NCI-H510A (cell line): ENCODE data around the gene CHCHD4.

Experiments used
- DNase-seq: peaks from one replicate; lab custom pipeline; 2025; lab: John Stamatoyannopoulos, UW

CHCHD4 gene

DNA sequence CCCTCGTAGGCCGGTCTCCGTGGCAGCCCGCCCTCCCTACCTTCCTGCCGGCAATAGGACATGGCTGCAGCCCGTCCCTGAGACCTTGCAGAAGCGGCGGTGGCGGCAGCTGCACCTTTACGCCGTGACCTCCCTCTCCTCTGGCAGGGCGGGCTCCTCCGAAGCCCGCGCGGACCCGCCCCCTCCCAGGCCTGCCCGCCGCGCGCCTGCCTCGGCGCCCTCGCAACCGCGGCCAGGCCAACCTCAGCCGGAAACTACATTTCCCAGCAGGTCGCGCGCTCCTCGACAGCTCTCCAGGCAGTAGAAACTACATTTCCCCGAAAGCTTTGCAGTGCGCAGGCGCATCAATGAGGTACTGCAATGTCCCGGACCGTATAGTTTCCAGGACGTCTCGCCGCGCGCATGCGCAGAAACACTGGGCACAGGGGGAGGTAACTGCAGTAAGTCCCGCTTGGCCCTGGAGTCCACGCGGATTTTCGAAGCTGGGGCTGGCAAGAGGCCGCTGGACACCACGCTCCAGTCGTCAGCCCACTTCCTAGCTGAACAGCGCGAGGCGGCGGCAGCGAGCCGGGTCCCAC, at the start of gene CHCHD4, which contains the start of gene TMEM43:
CHCHD4 (minus strand) TSS at position 256 of the 578 bp plus-strand sequence; CDS start at position 62, 194 bp downstream.
TMEM43 (plus strand) TSS at position 438 of the 578 bp plus-strand sequence. CDS start 142 bp downstream, outside the sequence.
- peak; percentile 83 for DNase-seq

DNA sequence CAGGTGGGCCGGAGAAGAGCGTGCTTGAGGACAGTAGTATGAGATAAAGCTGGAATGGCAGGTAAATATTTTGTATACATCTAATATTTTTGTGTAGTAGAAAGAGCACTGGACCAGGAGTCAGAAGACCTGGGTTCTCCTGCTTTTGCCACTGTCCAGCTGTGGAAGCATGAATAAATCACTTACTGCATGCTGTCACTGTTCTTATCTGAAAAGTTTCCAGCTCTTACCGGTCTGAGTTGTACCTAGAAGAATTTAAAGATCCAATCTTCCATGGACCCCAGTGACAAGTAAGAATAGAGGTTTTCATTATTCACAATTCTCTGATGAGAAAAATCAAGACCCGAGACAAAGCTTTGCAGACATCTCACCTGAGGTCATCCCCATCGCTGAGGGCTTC, 47.8 kb upstream of the CHCHD4 start:
- DNase-seq: no peak

DNA sequence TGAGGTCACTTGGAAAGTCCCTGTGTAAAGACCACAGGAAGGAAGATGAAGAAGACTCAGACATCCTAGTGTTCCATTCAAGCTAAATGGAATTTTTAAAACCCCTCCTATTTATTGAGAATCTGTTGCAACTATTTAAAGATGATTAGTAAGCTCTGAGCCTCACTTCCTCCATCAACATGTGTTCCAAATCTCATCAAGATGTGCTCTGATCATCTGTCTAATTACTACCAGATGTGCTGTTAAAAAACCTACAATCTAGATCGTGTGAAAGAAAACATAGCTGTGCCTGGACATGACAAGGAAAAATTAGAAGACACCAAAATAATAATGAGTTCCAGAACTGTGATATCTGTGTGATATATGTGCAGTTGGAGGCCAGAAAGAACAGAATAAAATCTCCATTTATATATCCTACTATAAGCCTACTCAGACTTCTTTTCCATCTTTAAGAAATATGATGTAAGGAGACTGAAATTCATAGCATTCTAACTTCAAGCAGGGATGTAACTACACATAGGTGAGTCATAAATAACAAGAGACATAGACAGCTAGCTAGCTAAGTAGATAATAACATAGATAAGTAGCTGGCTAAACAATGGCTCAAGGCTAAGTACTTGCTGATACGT, 46.0 kb upstream of the CHCHD4 start:
- no peak for DNase-seq

DNA sequence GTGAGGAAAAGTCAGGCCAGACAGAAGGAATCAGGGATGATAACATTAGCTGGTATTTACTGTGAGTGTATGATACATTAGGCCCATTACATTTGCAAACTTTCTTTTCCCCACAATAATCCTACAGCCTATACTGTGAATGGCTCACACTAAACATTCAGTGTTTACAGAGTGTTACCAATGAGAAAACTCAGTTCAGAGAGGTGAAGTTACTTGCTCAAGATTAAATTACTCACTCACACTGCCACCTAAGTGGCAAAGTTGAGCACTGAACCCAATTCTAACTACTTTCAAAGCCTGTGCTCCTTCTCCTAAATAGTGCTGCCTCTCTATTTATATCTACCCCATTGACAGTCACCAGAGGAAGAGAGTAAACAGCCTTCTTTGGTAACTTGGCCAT, 45.2 kb upstream of the CHCHD4 start:
- no peak for DNase-seq

DNA sequence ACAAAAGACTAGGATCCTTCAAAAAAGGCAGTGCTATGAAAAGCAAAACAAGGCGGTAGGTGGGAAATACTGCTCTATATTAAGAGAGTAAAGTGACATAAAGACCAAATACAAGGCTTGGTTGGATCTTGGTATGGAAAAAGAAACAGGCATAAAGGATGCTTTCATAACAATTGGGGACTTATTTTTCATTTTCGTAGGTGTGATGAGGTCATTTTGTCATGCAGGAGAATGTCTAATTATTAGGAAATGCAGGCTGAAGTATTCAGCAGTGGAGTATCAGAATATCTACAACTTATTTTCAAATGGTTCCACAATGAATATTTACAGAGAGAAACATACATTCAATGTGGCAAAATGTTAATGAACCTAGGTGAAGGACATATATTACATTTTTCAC, 44.8 kb upstream of the CHCHD4 start:
- no peak for DNase-seq

DNA sequence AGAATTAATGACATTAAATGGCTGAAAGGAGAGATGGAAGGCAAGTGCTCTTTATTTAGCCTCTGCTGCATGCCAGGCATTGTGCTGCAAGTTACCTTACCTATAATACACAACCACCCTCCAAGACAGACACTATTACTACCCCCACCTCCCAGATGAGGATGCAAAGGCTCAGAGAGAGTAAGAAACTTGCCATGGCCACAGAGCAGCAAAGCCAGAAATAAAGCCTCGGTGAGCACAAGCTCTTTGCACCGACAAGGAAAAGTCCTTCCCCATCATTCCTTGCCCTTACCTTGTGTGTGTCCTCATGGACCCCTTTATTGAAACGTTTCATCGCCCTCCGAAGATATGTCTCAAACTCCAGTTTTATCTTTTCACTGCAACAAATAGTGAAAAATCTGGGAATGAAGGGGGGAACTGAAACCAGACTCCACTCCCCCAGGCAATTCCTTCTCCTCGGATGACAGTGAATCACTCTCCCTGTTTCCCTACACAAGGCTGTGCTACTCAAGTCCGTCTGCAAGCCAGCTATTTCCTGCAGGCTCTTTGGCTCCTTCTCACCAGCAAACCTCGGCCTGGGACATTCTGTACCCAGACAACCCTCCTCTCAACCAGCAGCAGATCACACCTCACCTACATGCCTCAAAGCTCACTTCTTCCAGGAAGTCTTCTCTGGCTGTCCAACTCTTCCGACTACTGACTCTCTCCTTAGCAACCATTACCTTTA, 42.4 kb upstream of the CHCHD4 start:
- no peak for DNase-seq

DNA sequence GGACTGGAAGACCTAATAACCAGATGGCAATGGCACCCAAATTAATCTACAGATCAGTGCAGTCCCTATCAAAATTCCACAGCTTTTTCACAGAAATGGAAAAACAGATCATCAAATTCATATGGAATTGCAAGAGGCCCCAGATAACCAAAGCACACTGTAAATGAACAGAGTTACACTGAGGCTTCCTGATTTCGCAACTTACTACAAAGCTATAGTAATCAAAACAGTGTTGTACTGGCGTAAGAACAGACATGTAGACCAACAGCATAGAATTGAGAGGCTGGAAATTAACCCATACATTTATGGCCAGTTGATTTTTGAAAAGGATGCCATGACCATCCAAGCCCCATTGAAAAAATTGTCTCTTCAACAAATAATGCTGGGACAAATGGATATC, 37.5 kb upstream of the CHCHD4 start:
- no peak for DNase-seq

DNA sequence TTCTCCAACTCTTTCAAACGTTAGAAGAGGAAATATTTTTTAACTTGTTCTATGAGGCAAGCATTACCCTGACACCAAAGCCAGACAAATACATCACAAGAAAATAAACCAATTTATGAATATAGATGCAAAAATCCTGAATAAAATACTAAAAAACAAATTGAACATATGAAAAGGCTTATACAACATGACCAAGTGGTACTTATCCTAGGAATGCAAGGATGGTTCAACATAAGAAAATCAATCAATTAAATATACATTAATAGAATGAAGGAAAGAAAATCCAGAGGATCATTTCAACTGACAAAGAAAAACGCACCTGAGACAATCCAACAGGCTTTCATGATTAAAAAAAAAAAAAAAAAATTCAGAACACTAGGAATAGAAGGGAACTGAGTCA, 36.6 kb upstream of the CHCHD4 start:
- DNase-seq: no peak

DNA sequence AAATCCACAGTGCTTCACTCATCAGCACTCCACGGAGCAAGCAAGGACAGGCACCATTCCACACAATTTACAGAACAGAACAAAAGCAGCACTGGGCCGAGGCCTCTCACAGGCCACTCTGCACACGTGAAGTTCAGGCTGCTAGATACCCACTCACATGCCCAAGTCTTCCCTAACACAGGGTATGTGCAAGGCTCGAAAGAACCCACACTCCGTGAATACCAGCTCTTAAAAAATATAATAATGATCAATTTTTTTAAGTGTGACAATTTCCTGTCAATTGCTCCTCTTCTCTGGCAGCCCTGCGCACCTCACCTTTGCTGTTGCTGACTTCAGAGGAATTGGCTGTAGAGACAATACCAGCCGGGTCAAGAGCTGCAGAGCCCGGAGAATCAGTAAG, 34.8 kb upstream of the CHCHD4 start:
- no peak for DNase-seq

DNA sequence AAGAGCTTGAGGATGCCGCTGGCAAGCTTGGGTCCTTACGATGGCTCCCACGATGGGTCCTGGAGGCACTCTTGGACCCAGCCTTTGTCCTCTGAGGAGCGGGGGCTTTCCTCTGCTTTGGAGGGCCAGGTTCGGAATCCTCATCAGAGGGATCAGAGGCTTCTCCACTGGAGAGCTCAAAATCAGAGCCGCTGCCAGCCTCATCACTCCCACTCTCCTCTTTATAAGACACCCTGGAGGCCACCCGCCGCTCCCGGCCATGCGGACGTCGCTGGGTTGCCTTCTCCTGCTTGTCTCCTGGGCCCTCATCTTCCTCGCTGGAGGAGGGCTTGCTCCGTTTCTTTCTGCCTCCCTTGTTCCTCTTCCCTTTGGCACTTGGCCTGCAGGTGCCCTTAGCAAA, 33.7 kb upstream of the CHCHD4 start:
- no peak for DNase-seq

DNA sequence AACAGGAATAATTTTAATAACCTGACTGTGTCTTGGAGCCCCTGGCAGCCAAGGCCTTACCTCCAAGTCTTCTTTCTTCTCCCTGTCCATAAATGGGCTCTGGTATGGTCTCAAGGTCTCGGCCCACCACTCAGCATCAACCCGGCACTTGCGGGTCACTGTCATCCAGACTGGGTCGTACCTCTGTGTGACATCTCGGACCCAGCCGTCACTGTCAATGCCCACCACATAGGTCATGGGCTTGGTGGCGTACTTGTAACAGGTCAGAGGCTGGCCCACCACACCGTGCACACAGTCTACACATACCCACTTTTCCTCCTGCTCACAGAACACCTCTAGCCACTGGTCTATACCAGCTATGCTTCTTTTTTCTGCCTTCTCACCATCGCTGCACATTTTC, 33.3 kb upstream of the CHCHD4 start:
- no peak for DNase-seq

DNA sequence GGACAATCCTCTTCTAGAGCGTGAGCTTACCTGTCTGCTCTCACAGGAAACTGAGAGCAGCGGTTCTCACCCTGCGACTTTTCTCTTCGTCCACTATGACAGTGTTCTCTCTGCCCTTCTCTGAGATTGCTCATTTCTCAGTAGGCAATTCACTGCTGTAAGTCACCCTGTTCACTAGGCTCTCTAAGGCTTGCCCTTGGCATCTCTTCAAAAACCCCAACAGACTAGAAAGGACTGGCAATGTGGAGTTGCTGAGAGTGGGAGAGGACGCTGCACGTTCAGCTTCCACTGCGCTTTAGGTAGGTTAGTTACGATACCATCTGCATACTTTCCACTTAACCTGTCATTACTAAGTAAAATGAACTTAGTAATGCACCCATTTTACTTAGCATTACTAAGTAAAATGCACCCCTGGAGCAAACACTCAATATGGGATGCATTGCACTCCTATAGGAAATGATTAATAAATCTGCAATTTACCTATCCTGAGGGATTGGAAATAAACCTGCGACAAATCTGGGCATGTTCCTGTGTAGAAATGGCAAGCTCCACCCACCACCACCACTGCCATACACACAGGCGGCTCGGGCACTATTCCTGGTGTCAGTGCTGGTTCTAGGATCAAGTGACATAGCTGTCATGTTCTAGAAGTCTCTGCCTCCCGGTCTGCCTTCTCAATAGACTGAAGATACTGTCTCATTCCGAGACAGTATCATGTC, 32.3 kb upstream of the CHCHD4 start:
- no peak for DNase-seq

DNA sequence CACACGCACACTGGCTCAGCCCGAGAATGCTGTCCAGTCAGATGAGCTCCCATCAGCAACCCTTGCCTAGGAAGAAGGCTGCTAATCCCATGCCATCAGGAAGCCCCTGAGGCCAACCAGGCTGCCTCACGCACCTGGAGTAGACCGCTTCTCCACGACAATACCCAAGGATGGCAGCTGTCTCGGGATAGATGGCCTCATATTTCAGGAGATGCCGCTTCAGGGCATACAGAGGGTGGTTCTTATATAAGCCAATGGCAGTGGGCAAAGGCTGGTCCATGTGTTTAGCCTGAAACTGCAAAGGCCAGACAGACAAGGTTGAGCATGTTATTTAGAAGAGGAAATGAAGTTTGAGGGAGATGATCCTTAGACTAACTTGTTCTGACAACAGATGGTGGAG, 31.5 kb upstream of the CHCHD4 start:
- no peak for DNase-seq

DNA sequence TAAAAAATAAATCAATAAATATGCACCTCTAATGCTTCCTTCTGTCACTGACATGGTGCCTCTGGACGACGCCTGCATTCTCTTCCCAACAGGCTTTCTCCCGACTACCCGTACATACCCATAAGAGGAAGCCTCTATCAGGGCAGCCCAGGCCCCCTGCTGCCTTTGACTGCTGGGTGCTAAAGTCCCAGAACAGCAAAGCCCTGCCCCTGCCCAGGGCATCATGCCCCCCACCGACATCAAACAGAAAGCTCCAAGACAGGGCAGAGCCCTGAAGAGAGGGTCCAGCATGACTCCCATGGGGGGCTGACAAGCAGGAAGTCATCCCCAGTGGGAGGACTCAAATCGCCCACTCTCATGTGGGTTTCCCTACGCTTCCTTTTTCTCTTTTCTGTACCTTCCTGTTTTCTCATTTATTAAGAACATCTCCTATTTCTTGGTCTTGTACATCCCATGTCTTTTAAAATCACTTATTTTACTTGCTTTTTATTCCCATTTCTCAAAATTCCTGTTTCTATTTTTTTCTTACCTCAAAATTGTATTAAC, 30.3 kb upstream of the CHCHD4 start:
- DNase-seq: no peak

DNA sequence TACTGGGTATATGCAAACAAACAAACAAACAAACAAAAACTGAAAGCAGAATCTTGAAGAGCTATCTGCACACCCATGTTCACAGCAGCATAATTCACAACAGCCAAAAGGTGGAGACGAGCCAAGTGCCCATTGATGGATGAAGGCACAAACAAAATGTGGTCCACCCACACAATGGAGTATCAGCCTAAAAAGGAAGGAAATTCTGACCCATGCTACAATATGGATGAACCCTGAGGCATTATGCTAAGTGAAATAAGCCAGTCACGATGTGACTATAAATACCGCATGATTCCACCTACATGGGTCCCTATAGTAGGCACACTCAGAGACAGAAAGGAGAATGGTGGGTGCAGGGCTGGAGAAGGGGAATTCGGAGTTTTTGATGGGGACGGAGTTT, 29.6 kb upstream of the CHCHD4 start:
- DNase-seq: no peak

DNA sequence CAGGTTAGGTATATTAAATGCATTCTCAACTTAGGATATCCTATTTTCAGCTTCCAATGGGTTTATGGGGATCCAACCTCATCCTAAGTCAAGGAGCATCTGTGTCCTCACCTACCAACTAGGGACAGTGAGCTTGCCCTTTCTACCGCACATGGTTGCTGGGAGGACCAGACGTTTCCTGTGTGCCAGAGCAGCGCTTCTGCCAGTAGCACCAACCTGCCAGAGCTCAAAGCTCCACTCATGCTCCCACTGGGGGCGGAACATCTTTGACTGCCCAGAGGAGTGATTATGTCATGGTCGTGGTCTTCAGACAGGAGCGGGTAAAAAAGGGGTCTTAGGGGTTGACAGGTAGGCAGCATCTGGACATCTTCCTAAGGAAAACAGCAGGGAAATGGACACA, 29.0 kb upstream of the CHCHD4 start:
- DNase-seq: no peak

DNA sequence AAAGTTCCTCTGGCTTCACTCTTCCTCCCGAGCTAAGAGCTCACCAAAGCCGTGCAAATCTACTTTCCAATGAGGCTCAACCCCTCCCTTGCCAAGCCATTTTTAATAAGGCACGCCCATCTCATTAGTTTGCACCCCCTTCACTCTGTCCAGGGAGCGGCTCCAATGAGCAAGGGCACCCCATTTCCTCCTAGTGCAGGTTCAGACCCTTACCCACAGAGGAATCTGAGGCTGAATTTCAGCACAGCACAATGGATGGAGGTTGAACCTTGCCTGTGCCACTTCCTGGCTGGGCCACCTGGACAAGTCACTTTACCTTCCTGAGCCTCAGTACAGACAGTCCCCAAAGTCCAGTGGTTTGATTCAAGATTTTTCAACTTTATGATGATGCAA, 28.3 kb upstream of the CHCHD4 start:
- no peak for DNase-seq

DNA sequence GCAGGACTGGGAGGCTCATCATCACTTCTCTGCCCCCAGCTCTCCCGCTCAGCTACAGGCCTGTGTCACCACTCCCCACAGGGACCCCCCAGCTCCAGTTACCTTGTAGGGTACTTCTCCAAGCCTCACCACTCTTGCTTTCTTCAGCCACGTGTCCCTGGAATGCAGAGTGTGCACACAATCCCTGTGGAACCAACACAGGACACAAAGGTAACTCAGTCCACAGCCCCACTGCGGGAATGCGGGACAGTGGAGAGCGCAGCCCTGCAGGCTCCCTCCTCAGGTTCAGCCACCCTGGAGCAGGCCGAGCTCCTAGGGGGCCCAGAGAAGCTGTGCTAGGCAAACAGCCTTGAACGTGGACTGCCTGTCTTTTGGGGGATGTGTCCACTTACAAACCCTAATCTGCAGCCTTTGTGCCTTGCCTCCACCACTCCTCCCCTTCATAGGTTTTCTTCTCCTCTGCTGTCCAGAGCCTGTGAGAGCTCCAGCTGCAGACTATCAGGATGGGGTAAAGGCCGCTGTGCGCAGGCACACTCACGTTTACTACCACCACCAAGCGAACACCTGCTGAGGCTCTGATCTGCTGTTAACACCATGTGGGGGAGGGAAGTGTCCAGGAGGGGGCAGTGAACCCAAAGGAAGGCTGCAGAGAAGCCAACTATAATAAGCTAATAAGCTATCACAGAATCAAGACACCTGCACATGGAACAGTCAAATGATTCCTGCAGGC, 27.7 kb upstream of the CHCHD4 start:
- no peak for DNase-seq

DNA sequence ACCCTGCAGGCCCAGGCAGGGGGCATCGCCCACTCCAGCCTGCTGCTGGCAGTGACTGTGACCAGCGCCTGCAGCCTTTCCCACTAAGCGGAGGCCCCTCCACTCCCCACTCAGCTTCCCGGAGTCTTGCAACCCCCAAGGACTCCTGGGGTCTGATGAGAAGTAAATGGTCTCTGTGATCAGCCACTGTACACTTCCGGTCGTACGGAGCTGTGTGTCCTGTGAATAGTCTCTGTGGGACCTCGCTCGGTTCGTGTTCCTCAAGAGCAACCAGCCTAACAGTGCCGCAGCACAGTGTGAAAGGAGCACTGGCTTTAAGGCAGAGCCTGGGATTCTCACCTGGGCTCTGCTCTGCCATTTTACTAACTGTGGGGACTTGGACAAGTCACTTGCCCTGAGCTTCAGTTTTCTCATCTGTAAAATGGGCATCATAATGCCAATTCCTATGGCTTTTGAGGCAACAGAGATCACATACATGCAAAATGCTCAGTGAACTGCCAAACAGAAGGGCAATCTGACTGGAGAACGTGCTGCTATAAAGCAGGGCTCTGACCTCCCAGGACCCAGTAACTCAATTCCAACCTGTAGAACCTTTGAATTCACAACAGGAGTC, 26.9 kb upstream of the CHCHD4 start:
- no peak for DNase-seq

DNA sequence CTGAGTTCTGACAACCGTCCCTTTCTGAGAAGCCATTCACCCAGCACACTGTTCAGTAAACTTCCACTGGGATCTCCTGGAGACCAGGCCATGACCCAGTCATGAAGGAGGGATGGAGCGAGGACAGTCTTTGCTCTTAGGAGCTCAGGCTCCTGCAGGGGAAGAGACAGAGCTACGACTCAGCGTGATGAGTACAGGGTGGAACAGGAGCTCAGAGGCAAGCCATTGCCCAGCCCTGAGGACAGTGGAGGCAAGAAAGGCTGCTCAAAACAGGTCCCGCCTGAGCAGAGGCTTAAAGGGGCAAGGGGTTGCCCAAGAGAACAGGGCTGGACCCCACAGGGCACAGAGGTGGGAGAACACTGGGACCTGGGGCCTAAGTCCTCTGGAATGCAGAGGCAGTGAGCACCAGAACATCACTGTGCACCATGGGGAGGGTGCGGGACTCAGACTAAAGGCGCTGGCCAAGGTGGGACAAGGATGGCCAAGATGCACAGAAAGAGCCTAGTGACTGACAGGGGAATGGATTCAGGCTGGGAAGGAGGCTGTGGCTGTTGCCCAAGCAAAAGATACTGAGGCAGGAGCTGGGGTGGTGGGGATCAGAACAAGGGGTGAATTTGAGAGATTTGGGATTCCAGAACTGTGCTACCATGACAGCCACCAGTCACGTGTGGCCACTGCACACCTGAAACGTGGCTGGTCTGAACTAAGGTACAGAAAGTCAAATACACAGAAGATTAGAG, 26.0 kb upstream of the CHCHD4 start:
- no peak for DNase-seq

DNA sequence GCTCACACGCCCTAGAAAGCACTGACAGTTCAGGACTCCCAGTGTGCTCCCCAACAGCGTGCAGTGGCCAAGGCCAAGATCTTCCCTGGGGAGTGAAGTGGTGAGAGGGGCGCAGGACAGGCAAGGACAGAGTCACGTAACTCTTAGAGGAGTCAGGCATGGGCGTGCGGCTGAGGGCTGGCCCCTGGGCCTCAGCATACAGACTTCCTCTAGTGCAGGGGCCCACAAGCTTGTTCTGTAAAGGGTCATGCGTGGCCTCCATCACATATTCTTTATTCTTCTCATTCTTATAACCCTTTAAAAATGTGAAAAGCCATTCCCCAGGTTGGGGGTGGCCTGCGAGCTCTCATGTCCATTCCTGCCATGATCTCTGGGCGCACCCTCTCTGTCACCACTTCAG, 25.4 kb upstream of the CHCHD4 start:
- DNase-seq: no peak
